HG03095 (cell line): Measurements from ENCODE around the gene ZNF609.
"Not testable (repeated sequence)": the region's sequence is repeated elsewhere in the genome, so short reads cannot be mapped to it uniquely, and the experiment has no call there.

ENCODE experiments used
- ATAC-seq: cut with Tn5 transposase; IDR thresholded peaks from one replicate; pipeline ENCODE4 v1.9.1; 2021; ENCODE audit warnings: moderate library complexity; ENCODE audit not compliant: unreplicated experiment

The ZNF609 gene

DNA sequence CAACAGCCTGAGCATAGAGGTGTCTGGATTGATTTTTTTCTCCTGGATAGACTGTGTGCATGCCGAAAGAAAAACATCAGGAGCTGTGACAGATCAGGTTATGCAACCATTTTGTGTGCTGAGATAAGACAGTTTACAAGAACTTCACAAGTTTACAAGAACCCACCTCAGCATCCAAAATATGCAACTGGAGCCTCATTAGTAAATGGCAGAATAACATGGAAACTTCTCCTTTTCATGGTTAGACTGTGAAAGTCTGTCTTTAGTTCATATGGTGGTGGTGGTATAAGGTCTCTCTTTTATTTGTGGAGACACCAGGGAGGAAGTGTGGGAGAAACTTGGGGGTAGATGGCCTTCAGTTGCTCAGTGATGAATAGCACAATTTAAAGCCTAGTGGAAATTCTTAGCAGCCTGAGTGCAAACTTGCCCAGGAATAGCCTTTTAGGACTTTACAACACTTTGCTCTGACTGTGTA, 3.7 kb upstream of the ZNF609 start:
- ATAC-seq, result no peak

DNA sequence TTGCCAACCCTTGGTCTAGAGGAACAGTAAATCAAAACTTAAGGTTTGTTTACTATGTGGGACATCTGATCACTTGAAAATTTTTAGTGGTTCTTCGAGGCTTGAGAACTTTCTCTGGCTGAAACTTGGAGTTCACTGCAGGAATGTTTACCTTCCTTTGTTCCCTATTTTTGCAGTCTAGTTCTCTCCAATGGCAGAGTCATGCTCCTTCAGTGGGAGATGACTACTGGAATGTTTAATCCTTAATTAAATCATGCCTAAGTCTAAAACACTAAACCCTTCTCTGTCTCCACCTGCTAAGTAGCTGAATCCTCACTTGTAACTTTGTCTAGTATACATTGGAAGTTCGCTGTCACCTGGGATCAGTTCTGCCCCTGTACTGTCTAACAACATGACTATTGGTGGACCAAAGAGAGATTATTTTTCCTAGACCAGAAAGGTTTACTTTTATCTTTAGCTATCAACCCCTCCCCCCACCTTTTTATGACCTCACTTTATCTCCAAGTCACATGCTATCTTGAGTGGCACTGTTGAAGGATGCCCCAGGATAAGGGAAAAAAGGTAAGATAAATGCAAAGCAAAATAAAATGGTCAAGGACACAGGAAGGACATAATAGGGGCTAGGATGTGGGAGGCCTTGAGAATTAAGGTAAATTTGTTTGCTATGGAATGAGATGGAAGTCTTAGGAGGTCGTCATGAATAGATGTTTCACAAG, 1.2 kb upstream of the ZNF609 start:
- no peak for ATAC-seq

DNA sequence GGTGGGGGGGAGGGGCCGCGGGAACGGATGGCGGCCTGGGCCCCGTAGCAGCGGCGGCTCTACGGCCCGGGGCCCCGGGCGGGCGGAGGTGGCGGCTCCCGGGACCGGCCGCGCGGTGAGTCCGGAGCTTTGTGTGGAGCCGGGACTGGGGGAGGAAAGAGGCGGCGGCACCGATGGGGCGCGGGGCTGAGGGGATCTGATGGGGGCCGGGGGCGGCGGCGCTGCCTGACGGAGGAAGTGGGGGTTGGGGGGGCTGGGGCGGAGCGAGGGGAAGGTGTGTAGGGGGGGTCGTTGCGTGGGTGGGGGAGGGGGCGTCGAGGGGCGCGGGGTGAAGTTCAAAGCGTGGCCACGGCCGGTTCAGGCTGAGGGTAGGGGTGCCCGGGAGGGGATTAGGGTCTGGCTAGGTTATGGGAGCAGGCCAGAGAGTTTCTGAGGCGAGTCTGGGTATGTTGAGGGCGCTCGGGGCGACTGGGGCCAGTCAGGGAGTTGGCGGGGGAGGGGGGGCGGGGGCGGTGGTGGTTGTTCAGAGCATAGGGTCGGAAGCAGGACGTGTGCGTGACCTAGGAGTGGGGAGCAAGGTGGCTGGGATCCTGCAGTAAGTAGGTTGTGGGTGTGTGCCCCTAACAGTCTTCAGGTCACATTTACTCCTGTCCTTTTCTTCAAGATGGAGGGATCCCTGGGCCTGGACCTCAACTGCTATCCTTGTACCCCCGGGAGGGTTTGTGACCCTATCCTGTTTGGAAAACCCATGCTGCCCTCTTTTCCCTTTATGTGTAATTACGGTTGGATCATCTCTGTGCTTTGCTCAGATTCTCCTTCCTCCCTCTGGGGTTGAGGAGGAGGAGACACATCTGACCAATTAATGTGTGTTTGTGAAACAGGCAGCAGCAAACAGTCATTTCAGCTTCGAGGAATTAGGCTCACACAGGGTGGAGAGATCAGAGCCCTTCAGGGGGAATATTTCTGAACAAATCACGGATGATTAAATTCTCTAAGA, 644 bp downstream of the ZNF609 start:
- no peak for ATAC-seq

DNA sequence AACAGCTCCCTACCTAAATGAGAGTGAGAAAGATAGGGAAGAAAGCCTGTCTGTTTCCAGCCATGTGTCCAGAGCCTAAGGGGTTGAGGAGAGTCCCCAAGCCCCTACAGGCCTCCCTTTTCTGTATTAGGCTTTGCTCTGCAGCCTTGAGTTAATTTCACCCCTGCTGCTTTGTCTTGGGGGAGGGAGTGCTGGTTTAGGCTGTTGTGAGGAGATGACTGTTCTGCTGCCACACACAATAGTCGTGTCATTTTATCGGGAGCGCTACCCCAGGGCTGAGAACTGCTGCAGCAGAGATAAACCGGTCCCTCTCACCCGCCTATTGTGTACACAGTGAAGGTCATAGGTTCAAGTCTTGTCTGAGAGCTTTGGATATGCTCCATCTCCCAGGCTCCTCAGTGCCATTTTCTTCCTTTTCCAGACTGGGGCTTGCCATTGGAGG, 1.4 kb downstream of the ZNF609 start:
- ATAC-seq, result no peak

DNA sequence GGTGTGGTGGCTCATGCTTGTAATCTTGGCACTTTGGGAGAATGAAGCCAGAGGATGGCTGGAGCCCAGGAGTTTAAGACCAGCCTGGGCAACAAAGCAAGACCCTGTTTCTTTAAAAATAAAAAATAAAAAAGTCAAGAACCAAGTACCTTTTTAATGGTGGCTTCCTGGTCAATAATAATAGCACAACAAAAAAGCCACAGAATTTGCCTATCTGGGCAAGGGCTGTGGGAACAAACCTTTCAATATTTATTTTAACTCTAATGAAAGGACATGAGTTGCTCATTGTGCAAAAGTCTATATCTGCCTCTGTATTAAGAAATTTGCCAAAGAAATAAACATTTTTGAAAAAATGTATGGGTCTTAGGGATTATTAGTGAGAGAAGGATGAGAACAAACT, 2.1 kb downstream of the ZNF609 start:
- no peak for ATAC-seq

DNA sequence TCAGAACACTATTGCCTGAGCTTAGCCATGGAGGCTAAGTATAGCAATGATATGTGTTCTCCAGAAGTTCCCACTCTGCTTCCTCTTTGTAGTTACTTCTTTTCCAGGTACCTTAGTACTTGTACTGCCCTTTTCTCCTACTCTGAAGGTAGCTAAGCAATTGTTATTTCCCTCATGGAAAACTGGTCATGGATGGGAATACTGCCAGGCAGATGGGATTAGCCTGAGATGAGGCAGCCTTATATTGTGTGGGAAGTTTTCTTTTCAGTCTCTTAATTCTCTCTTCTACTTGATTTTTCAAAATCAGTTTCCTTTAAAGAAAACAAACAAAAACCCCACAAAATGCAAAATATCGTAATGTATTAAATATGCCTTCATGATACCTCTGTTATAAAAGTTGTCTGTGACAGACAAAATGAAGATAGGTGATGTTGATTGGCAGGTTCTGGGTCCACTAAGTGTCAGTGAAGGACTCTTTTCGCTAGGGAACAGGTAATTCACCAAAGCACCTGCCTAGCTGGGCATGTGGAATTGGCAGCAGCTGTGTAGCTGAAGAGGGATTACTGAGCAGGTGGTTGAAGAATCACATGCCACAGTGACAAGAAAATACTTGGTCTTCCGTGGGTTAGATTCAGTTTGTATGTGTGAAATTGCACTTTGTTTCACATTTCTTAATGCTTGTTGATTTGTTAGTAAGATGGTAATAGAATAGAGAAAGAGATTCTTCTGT, 4.1 kb downstream of the ZNF609 start:
- no peak for ATAC-seq

DNA sequence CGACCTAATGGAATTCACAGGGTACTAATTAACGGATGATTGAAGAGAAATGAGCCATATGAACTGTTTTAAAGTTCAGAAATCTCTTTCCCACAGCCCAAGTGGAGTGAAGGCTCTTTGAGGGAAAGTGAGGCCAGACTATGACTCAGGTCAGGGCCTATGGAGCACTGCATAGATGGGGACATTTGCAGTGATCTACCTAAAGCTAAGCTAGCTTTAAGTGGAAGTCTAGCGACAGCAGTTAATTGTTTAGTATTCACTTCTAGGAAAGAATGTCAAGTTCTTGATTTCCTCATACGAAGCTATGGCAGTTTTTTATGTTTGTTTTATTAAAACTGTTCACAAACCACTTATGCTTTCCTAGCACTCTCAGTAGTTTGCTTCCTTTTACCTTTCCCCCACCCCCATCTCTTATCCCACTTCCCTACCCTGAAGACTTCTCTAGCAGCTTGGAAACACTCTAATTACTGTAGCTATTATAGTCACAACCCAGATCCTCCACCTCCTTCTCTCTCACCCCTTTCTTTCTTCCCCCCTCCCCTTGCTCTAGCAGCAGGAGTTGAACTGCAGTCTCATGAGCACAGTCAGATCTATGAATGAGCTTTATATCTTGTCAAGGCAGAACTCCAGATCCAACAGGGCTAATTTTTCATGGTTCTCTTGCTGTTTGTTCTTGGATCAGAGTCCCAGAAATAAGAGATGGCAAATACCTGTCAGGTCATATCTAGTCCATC, 6.2 kb downstream of the ZNF609 start:
- ATAC-seq, result no peak

DNA sequence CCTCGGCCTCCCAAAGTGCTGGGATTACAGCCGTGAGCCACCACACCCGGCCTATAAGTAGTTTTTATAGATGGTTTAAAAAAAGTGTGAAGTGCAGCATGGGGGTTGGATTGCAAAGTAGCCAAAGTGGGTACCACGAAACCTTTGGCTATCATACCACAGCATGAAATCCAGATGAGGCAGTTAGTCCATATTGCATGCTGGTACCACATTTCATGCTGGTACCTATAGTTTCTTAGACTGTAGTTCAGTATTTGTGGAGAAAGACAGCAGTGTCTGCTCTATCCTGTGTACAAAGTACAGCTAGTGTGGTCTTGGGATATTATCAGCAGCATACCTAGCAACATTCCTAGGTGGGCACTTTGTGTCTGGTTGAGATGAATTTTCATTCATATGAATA, 11.8 kb downstream of the ZNF609 start:
- no peak for ATAC-seq

DNA sequence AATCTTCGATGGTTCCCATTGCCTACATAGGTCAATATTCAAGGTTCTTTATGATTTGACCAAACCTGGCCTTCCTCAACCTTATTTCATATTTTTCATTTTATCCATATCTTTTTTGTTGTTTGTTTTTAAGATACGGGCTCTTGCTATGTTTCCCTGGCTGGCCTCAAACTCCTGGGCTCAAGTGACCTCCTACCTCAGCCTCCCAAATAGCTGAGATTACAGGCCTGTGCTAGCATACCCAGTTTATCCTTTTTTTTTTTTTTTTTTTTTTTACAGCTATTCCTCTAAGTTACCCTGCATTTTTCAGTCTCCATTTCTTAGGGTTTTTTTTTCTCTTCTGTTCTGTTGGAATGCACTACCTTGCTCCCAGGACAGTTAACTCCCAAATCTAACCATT, 14.5 kb downstream of the ZNF609 start:
- no peak for ATAC-seq

DNA sequence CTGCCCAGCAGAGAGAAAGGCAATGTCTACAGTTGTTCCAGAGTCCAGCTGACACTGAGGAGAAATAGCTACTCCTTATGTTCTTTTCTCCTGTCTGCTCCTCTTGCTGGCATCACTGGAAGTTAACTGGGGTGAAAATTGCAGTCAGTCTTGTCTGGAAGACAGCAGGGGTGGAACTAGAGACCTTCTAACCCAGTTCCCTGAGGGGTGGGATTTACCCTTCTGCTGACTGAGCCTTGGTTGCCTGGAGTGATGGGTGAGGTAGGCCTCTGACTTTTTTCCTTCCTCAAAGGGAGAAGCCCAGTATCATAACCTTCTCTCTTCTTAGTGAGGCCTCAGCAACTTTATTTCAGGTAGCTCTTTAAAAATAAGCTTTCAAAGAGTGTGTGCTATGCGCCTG, 16.2 kb downstream of the ZNF609 start:
- no peak for ATAC-seq

DNA sequence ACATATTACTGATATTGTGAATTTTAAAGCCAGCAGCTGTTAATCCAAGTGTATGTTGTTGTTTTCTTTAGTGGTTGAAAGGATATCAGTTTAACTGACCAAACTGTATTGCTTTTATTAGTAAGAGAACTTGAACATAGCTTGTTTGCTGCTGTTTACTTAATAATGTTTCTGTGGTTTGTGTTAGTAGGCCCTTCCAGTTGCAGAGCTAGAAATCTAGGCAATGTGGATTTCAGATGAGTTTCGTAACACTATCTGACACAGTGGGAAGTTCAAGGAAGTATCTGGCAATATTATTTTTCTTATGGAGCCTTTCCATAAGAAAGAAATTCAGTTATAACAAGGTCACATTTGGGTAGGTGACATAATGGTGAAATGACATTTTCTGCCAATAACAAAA, 18.5 kb downstream of the ZNF609 start:
- ATAC-seq, result no peak

DNA sequence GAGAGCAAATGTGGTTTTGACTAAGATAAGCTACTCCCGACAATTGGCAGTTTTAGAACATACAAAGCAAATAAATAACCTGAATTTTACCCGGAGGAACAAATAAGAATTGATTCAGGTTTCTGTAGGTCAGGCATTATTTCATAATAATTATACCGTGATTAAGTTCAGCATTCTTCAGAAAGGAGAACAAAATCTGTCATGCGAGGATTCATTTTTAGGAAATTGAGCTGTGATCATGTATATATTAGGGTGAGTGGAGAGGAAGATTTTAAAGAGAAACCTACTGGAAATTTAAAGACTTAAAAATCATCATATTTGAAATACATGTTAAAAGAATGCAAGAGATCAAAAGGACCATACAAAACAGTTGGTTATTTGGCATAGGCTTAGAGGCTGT, 20.5 kb downstream of the ZNF609 start:
- no peak for ATAC-seq

DNA sequence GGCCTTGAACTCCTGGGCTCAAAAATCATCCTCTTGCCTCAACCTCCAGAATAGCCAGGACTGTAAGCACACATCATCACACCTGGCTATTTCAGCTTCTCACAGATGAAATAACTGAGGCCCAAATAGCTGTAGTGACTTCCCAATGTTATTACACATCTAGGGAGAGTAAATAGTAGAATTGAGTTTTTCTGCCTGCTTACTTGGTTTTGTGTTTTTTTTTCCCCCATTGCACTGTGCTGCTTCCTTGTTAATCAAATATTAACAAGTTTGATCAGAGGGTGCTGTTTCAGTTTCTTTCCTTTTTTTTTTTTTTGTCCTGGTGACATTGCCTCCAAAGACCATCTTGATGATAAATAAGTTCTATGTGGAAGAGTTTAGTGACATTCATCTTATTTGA, 23.4 kb downstream of the ZNF609 start:
- ATAC-seq, result no peak

DNA sequence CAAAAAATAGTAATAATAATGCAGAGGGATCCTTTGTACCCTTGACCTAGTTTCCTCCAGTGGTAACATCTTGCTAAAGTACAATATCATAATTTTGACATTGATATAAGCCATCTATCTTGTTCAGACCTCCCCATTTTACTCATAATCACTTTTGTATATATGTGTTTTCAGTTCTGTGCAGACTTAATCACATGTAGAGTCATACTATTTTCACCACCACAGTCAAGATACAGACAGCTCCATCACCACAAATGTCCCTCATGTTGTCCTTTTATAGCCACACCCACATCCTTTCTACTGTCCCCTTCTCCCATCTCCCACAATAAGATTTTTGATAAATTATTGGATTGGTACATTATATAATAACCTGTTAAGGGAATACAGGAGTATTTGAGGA, 25.4 kb downstream of the ZNF609 start:
- ATAC-seq, result no peak

DNA sequence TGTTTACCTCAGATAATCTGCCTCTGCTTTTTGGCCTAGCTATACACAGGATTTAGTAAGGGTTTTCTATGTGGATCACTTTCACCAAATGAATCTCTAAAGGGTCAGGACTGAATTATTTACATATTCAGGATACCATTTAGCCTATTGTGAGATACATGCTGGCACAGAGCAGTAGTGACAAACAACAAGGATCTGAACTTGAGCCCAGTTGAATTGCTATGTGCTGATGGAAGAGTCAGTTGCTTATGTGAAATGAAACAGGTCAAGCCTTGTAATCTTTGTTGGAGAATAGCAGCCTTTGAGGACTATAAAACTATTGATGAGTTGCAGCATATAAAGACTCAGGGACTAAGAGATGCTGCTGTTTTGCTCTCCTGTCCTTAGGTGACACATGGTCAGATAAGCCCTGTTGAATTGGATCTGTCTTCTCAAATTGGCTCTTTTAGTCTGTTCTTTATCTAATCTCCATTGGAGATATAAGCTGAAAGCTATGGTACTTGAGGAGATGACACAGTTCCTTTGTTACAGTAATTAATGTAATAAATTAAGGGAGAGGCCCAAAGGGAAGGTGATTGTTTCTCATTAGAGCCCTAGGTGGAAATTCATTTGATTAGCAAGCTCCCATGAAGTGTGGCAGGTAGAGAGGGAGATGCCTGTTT, 30.4 kb downstream of the ZNF609 start:
- no peak for ATAC-seq

DNA sequence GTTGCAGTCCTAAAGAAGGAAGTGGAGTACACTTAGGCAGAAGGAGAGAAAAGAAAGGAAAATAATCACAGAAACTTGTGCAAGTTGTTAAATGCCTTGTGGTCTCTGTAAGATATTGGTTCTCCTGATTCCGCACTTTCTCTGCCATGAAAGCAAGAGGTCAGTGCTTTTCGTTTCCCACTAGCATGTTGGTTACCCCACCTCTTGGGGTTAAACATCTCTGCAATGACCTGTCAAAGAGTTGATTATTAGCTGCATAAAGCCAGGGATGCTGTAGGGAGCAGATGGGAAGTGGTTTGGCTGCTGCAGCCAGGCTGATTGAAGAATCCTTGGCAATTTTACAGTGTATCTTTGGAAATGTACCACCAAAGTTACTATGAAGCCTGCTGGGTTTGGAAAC, 33.3 kb downstream of the ZNF609 start:
- ATAC-seq, result no peak

DNA sequence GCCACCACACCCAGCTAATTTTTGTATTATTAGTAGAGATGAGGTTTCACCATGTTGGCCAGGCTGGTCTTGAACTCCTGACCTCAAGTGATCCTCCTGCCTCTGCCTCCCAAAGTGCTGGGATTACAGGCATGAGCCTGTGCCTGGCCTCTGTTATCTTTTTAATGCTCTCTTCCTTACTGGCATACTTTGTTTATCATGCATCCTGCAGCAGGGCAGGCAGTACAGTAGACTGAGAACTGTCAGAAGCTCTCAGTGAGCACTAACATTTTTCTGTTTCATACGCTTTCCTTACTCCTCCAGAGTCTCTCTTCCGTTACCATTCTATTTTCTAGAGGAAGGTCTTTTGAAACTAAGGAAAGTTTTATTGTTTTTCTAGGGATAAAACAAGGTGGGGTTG, 35.6 kb downstream of the ZNF609 start:
- ATAC-seq, result not testable (repeated sequence)

DNA sequence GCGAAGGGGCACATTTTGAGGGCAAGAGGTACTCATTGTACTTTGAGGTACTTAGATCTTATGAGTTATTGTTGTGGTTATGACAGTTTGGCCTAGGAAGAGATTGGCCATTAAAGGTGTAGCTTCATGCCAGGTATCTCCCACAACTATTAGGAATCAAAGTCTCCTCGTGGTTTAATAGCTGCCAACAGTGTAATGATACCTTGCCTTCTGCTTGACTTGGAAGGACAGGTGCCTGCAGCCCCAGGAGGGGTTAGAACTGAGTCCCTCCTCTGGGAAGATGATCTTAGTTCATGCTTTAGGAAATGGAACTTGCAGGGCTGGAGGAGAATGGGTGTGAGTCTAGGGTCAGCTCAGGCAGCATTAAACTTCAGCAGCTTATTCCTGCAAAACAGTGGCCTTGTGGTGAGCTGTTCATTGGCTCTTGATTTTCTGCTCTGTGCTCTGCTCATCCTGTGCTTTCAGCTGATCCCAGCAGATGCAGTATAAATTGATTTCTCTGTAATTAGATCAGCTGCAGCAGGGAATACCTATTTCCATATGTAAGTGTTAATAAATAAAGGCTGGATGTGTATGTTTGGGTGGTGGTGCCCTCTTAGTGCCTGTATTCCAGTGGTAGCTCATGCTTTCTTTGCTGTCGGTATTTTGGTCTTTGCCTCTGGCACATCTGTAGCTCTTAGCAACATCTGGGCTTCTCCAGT, 40.5 kb downstream of the ZNF609 start:
- ATAC-seq, result no peak

DNA sequence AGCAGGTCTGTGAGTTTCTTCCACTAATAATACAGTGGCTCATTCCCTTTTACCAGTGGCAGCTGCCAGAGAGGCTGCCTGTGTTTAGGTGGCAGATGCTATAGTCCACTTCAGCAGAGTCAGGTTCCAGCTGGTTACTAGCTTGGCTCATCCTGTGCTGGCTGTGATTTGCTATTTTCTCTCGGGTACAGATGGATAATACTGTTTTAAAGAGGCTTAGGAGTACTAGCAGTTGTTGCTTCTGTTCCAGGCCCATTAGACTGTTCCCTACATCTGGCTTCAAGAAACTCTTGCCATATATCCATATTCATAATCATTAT, 41.0 kb downstream of the ZNF609 start:
- no peak for ATAC-seq

DNA sequence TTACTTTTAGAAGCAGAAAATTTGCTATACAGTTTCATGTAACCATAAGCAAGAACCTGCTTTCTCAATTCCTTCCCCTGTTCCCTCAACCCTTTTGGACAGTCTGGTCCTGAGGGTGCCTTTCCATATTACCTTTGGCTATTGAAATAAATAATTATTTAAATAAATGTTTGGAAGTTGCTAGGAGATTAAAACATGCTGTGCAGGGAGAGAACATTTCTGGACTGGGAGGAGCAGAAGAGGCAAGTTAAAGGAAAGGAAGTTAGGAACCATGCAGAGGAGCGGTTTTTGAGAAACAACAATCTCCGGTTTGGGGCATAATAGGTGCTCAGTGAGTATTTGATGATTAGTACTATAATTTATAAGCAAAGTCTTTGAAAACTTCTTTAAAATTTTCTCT, 41.8 kb downstream of the ZNF609 start:
- no peak for ATAC-seq
